ENCODE measurements around the gene LZTS2.

Gene LZTS2

DNA sequence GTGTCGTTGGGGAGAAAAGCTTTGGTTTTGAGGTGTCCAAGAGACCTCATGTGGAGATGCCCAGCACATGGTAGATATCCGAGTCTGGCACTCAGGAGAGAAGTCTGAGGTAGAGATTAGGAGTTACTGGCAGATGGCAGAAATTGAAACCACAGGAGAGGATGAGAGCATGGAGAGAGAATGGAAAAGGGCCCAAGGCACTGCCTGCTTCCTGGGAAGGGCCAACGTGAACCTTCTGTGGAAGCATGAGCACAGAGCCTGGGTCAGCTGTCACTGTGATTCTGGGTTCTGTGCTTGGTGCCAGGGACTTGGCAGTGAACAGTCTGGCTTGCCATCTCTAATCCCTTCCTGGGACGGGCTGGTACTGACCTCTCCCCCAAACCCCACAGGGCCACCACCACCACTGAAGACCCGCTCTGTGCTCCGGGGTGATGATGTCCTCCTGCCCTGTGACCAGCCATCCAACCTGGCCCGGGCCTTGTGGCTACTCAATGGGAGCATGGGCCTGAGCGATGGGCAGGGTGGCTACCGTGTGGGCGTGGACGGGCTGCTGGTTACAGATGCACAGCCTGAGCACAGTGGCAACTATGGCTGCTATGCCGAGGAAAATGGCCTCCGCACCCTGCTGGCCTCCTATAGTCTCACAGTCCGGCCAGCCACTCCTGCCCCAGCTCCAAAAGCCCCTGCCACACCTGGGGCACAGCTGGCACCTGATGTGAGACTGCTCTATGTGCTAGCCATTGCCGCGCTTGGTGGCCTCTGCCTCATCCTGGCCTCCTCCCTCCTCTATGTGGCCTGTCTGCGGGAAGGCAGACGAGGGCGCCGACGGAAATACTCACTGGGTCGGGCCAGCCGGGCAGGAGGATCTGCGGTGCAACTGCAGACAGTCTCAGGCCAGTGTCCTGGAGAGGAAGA lies 16.4 kb upstream of the LZTS2 start:
- Histone ChIP-seq H3K4me1 (ENCODE audit: insufficient read depth, low read length) (peaks cover 15% of the 10 kb centered on the region), H3K9me3 (ENCODE audit: low read length) (no peaks in the 10 kb centered on the region), H2AFZ (ENCODE audit: low read depth, low read length) (no peak overlapping the region), H3K36me3 (ENCODE audit: insufficient read depth, low read length) (peaks cover 47% of the 10 kb centered on the region), H3K4me3 (ENCODE audit: low read length) (no peak overlapping the region), H3K27me3 (ENCODE audit: insufficient read depth, low read length) (no peaks in the 10 kb centered on the region)

- Histone ChIP-seq H3K4me3 (ENCODE audit: low read length) (no peak overlapping the region), H3K9me3 (ENCODE audit: low read length) (no peaks in the 10 kb centered on the region), H3K4me1 (ENCODE audit: insufficient read depth, low read length) (peaks cover 17% of the 10 kb centered on the region), H2AFZ (ENCODE audit: low read depth, low read length) (no peak overlapping the region), H3K36me3 (ENCODE audit: insufficient read depth, low read length) (peaks cover 45% of the 10 kb centered on the region), H3K27me3 (ENCODE audit: insufficient read depth, low read length) (no peaks in the 10 kb centered on the region)
Observed at GRCh38 chr10:100983868-100984671, 15.5 kb upstream of the LZTS2 start.

DNA sequence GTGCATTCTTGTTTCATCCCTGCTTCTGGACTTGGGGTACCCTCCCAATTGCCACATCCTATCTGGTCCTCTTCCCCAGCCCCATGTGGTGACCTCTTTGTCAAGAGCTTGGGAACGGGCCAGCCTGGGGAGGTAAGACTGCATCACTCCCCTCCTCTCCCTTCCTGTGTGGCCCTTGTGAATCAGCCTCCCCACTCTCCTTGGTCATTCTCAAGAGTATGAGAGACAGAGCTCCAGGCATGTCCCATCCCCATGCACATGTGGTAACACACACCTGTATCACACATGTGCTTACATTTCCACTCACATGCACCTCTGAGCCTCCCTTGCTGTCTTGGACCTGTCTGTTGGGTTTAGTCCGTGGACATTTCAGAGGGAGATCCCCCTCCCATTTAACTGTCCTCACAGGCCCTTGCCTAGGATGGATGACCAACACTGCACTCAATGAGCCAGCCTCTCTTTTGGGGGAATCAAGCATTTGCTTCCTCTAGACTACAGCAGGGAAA lies 14.9 kb upstream of the LZTS2 start:
- Histone ChIP-seq H3K9me3 (ENCODE audit: low read length) (no peaks in the 10 kb centered on the region), H3K36me3 (ENCODE audit: insufficient read depth, low read length) (peaks cover 50% of the 10 kb centered on the region)

GRCh38 chr10:100985336-100985735 lies 14.3 kb upstream of the LZTS2 start:
- Histone ChIP-seq H3K9me3 (ENCODE audit: low read length) (no peaks in the 10 kb centered on the region), H3K36me3 (ENCODE audit: insufficient read depth, low read length) (peaks cover 48% of the 10 kb centered on the region), H3K4me1 (ENCODE audit: insufficient read depth, low read length) (peaks cover 17% of the 10 kb centered on the region), H3K4me3 (ENCODE audit: low read length) (no peak overlapping the region), H3K27me3 (ENCODE audit: insufficient read depth, low read length) (no peaks in the 10 kb centered on the region), H2AFZ (ENCODE audit: low read depth, low read length) (no peak overlapping the region)

More for the DNA sequence above, 14.9 kb upstream of the LZTS2 start:
- peaks cover 17% of the 10 kb centered on the region for H3K4me1 ChIP-seq (ENCODE audit: insufficient read depth, low read length)
- H3K27me3 ChIP-seq (ENCODE audit: insufficient read depth, low read length): no peaks in the 10 kb centered on the region
- no peak overlapping the region for H2AFZ ChIP-seq (ENCODE audit: low read depth, low read length)
- no peak overlapping the region for H3K4me3 ChIP-seq (ENCODE audit: low read length)

- H3K4me3 ChIP-seq (ENCODE audit: low read length): peak overlapping the region; percentile 86
- peaks cover 17% of the 10 kb centered on the region for H3K4me1 ChIP-seq (ENCODE audit: insufficient read depth, low read length)
- no peaks in the 10 kb centered on the region for H3K9me3 ChIP-seq (ENCODE audit: low read length)
- peaks cover 48% of the 10 kb centered on the region for H3K36me3 ChIP-seq (ENCODE audit: insufficient read depth, low read length)
- no peaks in the 10 kb centered on the region for H3K27me3 ChIP-seq (ENCODE audit: insufficient read depth, low read length)
- no peak overlapping the region for H2AFZ ChIP-seq (ENCODE audit: low read depth, low read length)
Observed at GRCh38 chr10:100986623-100986951, 13.0 kb upstream of the LZTS2 start.

GRCh38 chr10:100986952-100987684 lies 12.5 kb upstream of the LZTS2 start, which contains the start of the genes MRPL43 and TWNK:
TSS of gene MRPL43 (minus strand) at chr10:100987497. CDS start at chr10:100987443, 54 bp downstream.
TSS of gene TWNK (plus strand) at chr10:100987543. CDS start at chr10:100988211, 668 bp downstream.
- Histone ChIP-seq H2AFZ (ENCODE audit: low read depth, low read length) (peak within 1 kb of the TSS; percentile 72), H3K36me3 (ENCODE audit: insufficient read depth, low read length) (peaks cover 46% of the 10 kb centered on the region), H3K4me3 (ENCODE audit: low read length) (peak within 1 kb of the TSS; percentile 86), H3K9me3 (ENCODE audit: low read length) (no peaks in the 10 kb centered on the region), H3K4me1 (ENCODE audit: insufficient read depth, low read length) (peaks cover 17% of the 10 kb centered on the region), H3K27me3 (ENCODE audit: insufficient read depth, low read length) (no peaks in the 10 kb centered on the region)

DNA sequence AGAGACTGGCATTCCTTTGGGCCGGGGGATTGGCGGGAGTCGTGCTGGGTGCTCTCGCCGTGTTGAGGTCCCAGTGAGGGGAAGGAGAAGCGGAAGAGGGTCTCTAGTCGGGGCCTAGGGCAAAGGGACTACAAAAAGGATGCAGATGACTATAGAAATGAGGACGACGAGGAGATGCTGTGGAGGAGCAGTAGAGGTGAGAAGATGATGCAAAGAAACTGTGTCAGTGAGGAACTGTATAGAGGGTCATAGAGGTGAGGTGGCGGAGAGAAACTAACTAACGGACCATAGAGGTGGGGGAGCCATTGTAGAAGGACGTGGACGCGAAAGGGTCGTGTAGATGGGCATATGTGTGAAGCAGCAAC lies 11.9 kb upstream of the LZTS2 start:
- Histone ChIP-seq H2AFZ (ENCODE audit: low read depth, low read length) (peak overlapping the region; percentile 72), H3K27me3 (ENCODE audit: insufficient read depth, low read length) (no peaks in the 10 kb centered on the region), H3K36me3 (ENCODE audit: insufficient read depth, low read length) (peaks cover 44% of the 10 kb centered on the region), H3K4me1 (ENCODE audit: insufficient read depth, low read length) (peaks cover 17% of the 10 kb centered on the region), H3K4me3 (ENCODE audit: low read length) (peak overlapping the region; percentile 86), H3K9me3 (ENCODE audit: low read length) (no peaks in the 10 kb centered on the region)

DNA sequence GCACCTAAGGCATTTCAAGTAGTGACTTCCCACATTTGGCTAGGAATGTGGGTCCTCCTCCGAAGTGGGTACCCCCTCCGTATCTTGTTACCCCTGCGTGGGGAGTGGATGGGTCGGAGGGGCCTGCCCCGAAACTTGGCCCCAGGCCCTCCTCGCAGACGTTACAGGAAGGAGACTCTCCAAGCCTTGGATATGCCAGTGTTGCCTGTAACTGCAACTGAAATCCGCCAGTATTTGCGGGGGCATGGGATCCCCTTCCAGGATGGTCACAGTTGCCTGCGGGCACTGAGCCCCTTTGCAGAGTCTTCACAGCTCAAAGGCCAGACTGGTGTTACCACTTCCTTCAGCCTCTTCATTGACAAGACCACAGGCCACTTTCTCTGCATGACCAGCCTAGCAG lies 11.4 kb upstream of the LZTS2 start:
- no peaks in the 10 kb centered on the region for H3K27me3 ChIP-seq (ENCODE audit: insufficient read depth, low read length)
- no peak overlapping the region for H2AFZ ChIP-seq (ENCODE audit: low read depth, low read length)
- H3K36me3 ChIP-seq (ENCODE audit: insufficient read depth, low read length): peaks cover 42% of the 10 kb centered on the region
- H3K4me3 ChIP-seq (ENCODE audit: low read length): peak overlapping the region; percentile 86
- peaks cover 17% of the 10 kb centered on the region for H3K4me1 ChIP-seq (ENCODE audit: insufficient read depth, low read length)
- no peaks in the 10 kb centered on the region for H3K9me3 ChIP-seq (ENCODE audit: low read length)

DNA sequence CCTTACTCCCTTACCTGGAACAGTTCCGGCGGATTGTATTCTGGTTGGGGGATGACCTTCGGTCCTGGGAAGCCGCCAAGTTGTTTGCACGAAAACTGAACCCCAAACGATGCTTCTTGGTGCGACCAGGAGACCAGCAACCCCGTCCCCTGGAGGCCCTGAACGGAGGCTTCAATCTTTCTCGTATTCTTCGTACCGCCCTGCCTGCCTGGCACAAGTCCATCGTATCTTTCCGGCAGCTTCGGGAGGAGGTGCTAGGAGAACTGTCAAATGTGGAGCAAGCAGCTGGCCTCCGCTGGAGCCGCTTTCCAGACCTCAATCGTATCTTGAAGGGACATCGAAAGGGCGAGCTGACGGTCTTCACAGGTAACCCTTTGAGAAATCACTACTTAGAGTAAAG lies 10.5 kb upstream of the LZTS2 start:
- H3K27me3 ChIP-seq (ENCODE audit: insufficient read depth, low read length): no peaks in the 10 kb centered on the region
- peaks cover 42% of the 10 kb centered on the region for H3K36me3 ChIP-seq (ENCODE audit: insufficient read depth, low read length)
- no peaks in the 10 kb centered on the region for H3K9me3 ChIP-seq (ENCODE audit: low read length)
- H2AFZ ChIP-seq (ENCODE audit: low read depth, low read length): no peak overlapping the region
- peaks cover 17% of the 10 kb centered on the region for H3K4me1 ChIP-seq (ENCODE audit: insufficient read depth, low read length)
- no peak overlapping the region for H3K4me3 ChIP-seq (ENCODE audit: low read length)

- Histone ChIP-seq H3K36me3 (ENCODE audit: insufficient read depth, low read length) (peaks cover 33% of the 10 kb centered on the region), H3K4me3 (ENCODE audit: low read length) (no peak overlapping the region), H3K9me3 (ENCODE audit: low read length) (no peaks in the 10 kb centered on the region), H3K4me1 (ENCODE audit: insufficient read depth, low read length) (peaks cover 16% of the 10 kb centered on the region), H2AFZ (ENCODE audit: low read depth, low read length) (no peak overlapping the region), H3K27me3 (ENCODE audit: insufficient read depth, low read length) (no peaks in the 10 kb centered on the region)
Observed at GRCh38 chr10:100993986-100994708, 5.5 kb upstream of the LZTS2 start.

- Histone ChIP-seq H3K4me1 (ENCODE audit: insufficient read depth, low read length) (peaks cover 16% of the 10 kb centered on the region), H2AFZ (ENCODE audit: low read depth, low read length) (no peak overlapping the region), H3K9me3 (ENCODE audit: low read length) (no peaks in the 10 kb centered on the region), H3K4me3 (ENCODE audit: low read length) (no peak overlapping the region), H3K27me3 (ENCODE audit: insufficient read depth, low read length) (no peaks in the 10 kb centered on the region), H3K36me3 (ENCODE audit: insufficient read depth, low read length) (peaks cover 25% of the 10 kb centered on the region)
Observed at GRCh38 chr10:100995181-100995580, 4.4 kb upstream of the LZTS2 start.

GRCh38 chr10:100996678-100997359 lies 2.8 kb upstream of the LZTS2 start:
- Histone ChIP-seq H2AFZ (ENCODE audit: low read depth, low read length) (no peak overlapping the region), H3K9me3 (ENCODE audit: low read length) (no peaks in the 10 kb centered on the region), H3K4me1 (ENCODE audit: insufficient read depth, low read length) (peaks cover 28% of the 10 kb centered on the region), H3K36me3 (ENCODE audit: insufficient read depth, low read length) (peaks cover 10% of the 10 kb centered on the region), H3K4me3 (ENCODE audit: low read length) (no peak overlapping the region), H3K27me3 (ENCODE audit: insufficient read depth, low read length) (no peaks in the 10 kb centered on the region)

All from neuron (in vitro differentiated cells).